ENCODE measurements around the gene ATXN7L3.
"Not testable (repeated sequence)": the region's sequence is repeated elsewhere in the genome, so short reads cannot be mapped to it uniquely, and the experiment has no call there.

Gene ATXN7L3

GRCh38 chr17:44241106-44241624 lies 41.5 kb upstream of the ATXN7L3 start:
- no peaks in the 10 kb centered on the region for H3K9me3 ChIP-seq (ENCODE audit: insufficient read depth, low read length, severe bottlenecking)
- H4K20me1 ChIP-seq (ENCODE audit: insufficient read depth, low read length): no peaks in the 10 kb centered on the region
- no peaks in the 10 kb centered on the region for H3K4me1 ChIP-seq (ENCODE audit: insufficient read depth, low read length)
- no peaks in the 10 kb centered on the region for H3K79me2 ChIP-seq (ENCODE audit: insufficient read depth, low read length)
- H3K4me2 ChIP-seq (ENCODE audit: insufficient read depth, low read length): no peak overlapping the region
- ATAC-seq (ENCODE audit: insufficient read depth, low read depth) (no peak), DNase-seq (no peak)
- H3K9ac ChIP-seq (ENCODE audit: low read depth, low read length): no peak overlapping the region
- peaks cover 2% of the 10 kb centered on the region for H3K27me3 ChIP-seq (ENCODE audit: insufficient read depth, low read length, poor library complexity)
- no peak overlapping the region for H3K4me3 ChIP-seq (ENCODE audit: low read depth in 1 of 2, low read length in 2 of 2)
- no peak overlapping the region for H2AFZ ChIP-seq (ENCODE audit: low read depth, low read length)
- TF ChIP-seq CTCF (IDR thresholded peaks at IDR 0.05; ENCODE audit: borderline replicate concordance, extremely low read depth, low read length, poor library complexity, severe bottlenecking) (no peak), EZH2 (IDR thresholded peaks at IDR 0.05; ENCODE audit: borderline replicate concordance, low read depth, low read length, severe bottlenecking) (no peak)
- H3K27ac ChIP-seq (ENCODE audit: low read length): no peak overlapping the region
- no peaks in the 10 kb centered on the region for H3K36me3 ChIP-seq (ENCODE audit: insufficient read depth, low read length)

GRCh38 chr17:44237886-44238285 lies 38.2 kb upstream of the ATXN7L3 start:
- not testable (repeated sequence) for H3K4me1 ChIP-seq (ENCODE audit: insufficient read depth, low read length); H4K20me1 ChIP-seq (ENCODE audit: insufficient read depth, low read length); H2AFZ ChIP-seq (ENCODE audit: low read depth, low read length); DNase-seq; H3K9ac ChIP-seq (ENCODE audit: low read depth, low read length); ATAC-seq (ENCODE audit: insufficient read depth, low read depth); H3K79me2 ChIP-seq (ENCODE audit: insufficient read depth, low read length); H3K4me2 ChIP-seq (ENCODE audit: insufficient read depth, low read length); H3K9me3 ChIP-seq (ENCODE audit: insufficient read depth, low read length, severe bottlenecking); H3K36me3 ChIP-seq (ENCODE audit: insufficient read depth, low read length); H3K4me3 ChIP-seq (ENCODE audit: low read depth in 1 of 2, low read length in 2 of 2); H3K27me3 ChIP-seq (ENCODE audit: insufficient read depth, low read length, poor library complexity); H3K27ac ChIP-seq (ENCODE audit: low read length)

GRCh38 chr17:44236444-44236991 lies 36.8 kb upstream of the ATXN7L3 start:
- H4K20me1 ChIP-seq (ENCODE audit: insufficient read depth, low read length): no peaks in the 10 kb centered on the region
- peaks cover 2% of the 10 kb centered on the region for H3K27me3 ChIP-seq (ENCODE audit: insufficient read depth, low read length, poor library complexity)
- H3K9me3 ChIP-seq (ENCODE audit: insufficient read depth, low read length, severe bottlenecking): no peaks in the 10 kb centered on the region
- ATAC-seq (ENCODE audit: insufficient read depth, low read depth) (no peak), DNase-seq (no peak)
- no peak overlapping the region for H3K4me2 ChIP-seq (ENCODE audit: insufficient read depth, low read length)
- H3K27ac ChIP-seq (ENCODE audit: low read length): no peak overlapping the region
- H3K9ac ChIP-seq (ENCODE audit: low read depth, low read length): no peak overlapping the region
- H3K36me3 ChIP-seq (ENCODE audit: insufficient read depth, low read length): no peaks in the 10 kb centered on the region
- no peaks in the 10 kb centered on the region for H3K4me1 ChIP-seq (ENCODE audit: insufficient read depth, low read length)
- TF ChIP-seq CTCF (IDR thresholded peaks at IDR 0.05; ENCODE audit: borderline replicate concordance, extremely low read depth, low read length, poor library complexity, severe bottlenecking) (no peak), EZH2 (IDR thresholded peaks at IDR 0.05; ENCODE audit: borderline replicate concordance, low read depth, low read length, severe bottlenecking) (no peak)
- H3K79me2 ChIP-seq (ENCODE audit: insufficient read depth, low read length): no peaks in the 10 kb centered on the region
- H3K4me3 ChIP-seq (ENCODE audit: low read depth in 1 of 2, low read length in 2 of 2): no peak overlapping the region
- no peak overlapping the region for H2AFZ ChIP-seq (ENCODE audit: low read depth, low read length)

- Histone ChIP-seq H4K20me1 (ENCODE audit: insufficient read depth, low read length) (no peaks in the 10 kb centered on the region), H3K4me2 (ENCODE audit: insufficient read depth, low read length) (no peak overlapping the region), H3K9me3 (ENCODE audit: insufficient read depth, low read length, severe bottlenecking) (no peaks in the 10 kb centered on the region), H3K4me1 (ENCODE audit: insufficient read depth, low read length) (no peaks in the 10 kb centered on the region), H3K27ac (ENCODE audit: low read length) (no peak overlapping the region), H3K4me3 (ENCODE audit: low read depth in 1 of 2, low read length in 2 of 2) (no peak overlapping the region), H2AFZ (ENCODE audit: low read depth, low read length) (no peak overlapping the region), H3K27me3 (ENCODE audit: insufficient read depth, low read length, poor library complexity) (no peaks in the 10 kb centered on the region), H3K9ac (ENCODE audit: low read depth, low read length) (no peak overlapping the region), H3K79me2 (ENCODE audit: insufficient read depth, low read length) (no peaks in the 10 kb centered on the region), H3K36me3 (ENCODE audit: insufficient read depth, low read length) (no peaks in the 10 kb centered on the region)
- DNase-seq: no peak
- no peak for ATAC-seq (ENCODE audit: insufficient read depth, low read depth)
- TF ChIP-seq EZH2 (IDR thresholded peaks at IDR 0.05; ENCODE audit: borderline replicate concordance, low read depth, low read length, severe bottlenecking) (no peak), CTCF (IDR thresholded peaks at IDR 0.05; ENCODE audit: borderline replicate concordance, extremely low read depth, low read length, poor library complexity, severe bottlenecking) (no peak)
Measured at GRCh38 chr17:44235583-44235936, 35.9 kb upstream of the ATXN7L3 start.

Measured in DND-41 (cell line).